HG02884 (cell line): ENCODE data around the gene PRR20A.
"Not testable (repeated sequence)": the region's sequence is repeated elsewhere in the genome, so short reads cannot be mapped to it uniquely, and the experiment has no call there.

Experiments used
- ATAC-seq: cut with Tn5 transposase; IDR thresholded peaks from one replicate; pipeline ENCODE4 v1.9.1; 2021; ENCODE audit warnings: mild to moderate bottlenecking, moderate library complexity; ENCODE audit not compliant: unreplicated experiment

The PRR20A gene

GRCh38 chr13:57140235-57140968, at the start of gene PRR20A:
TSS of gene PRR20A (plus strand) at chr13:57140918. CDS start at chr13:57141305, 387 bp downstream.
- not testable (repeated sequence) for ATAC-seq

- ATAC-seq: no peak
These were observed 25.8 kb upstream of the PRR20A start for GRCh38 chr13:57114945-57115344.

GRCh38 chr13:57123681-57124080, 17.0 kb upstream of the PRR20A start:
- no peak for ATAC-seq

GRCh38 chr13:57128909-57129308, 11.8 kb upstream of the PRR20A start:
- no peak for ATAC-seq

GRCh38 chr13:57136093-57136492, 4.6 kb upstream of the PRR20A start:
- ATAC-seq: no peak

- no peak for ATAC-seq
These were observed 3.1 kb upstream of the PRR20A start for GRCh38 chr13:57137585-57137984.

- ATAC-seq: no peak
These were observed 1.7 kb upstream of the PRR20A start for GRCh38 chr13:57138988-57139387.

- ATAC-seq: not testable (repeated sequence)
These were observed 937 bp upstream of the PRR20A start for GRCh38 chr13:57139781-57140180.

- ATAC-seq: not testable (repeated sequence)
These were observed 6.5 kb downstream of the PRR20A start, which contains the start of gene PRR20B for GRCh38 chr13:57147188-57147587. TSS of gene PRR20B (plus strand) at chr13:57147488. CDS start at chr13:57147875, 387 bp downstream.

- ATAC-seq: not testable (repeated sequence)
These were observed 7.4 kb downstream of the PRR20A start for GRCh38 chr13:57148106-57148505.

GRCh38 chr13:57153761-57154160, 13.0 kb downstream of the PRR20A start, which contains the start of gene PRR20C:
TSS of gene PRR20C (plus strand) at chr13:57154061. CDS start at chr13:57154448, 387 bp downstream.
- not testable (repeated sequence) for ATAC-seq

- not testable (repeated sequence) for ATAC-seq
These were observed 19.6 kb downstream of the PRR20A start, which contains the start of gene PRR20D for GRCh38 chr13:57160332-57160731. TSS of gene PRR20D (plus strand) at chr13:57160632. CDS start at chr13:57161019, 387 bp downstream.

GRCh38 chr13:57166897-57167296, 26.2 kb downstream of the PRR20A start, which contains the start of gene PRR20E:
TSS of gene PRR20E (plus strand) at chr13:57167197. CDS start at chr13:57167584, 387 bp downstream.
- not testable (repeated sequence) for ATAC-seq

- no peak for ATAC-seq
These were observed 50.9 kb downstream of the PRR20A start for GRCh38 chr13:57191667-57192066.
